Stimulated activated CD8-positive, alpha-beta memory T cell treated with anti-CD3 and anti-CD28 coated beads, Interleukin-4, amount 100 ng/mL, for 4 hours (primary cell): Measurements from ENCODE around the gene PTPN4.
"Not testable (repeated sequence)": the region's sequence is repeated elsewhere in the genome, so short reads cannot be mapped to it uniquely, and the experiment has no call there.

Source experiments
- DNase-seq, 2 donors: peaks; one replicate each; pipeline ENCODE4 v3.0.0-alpha.2; 2020; ENCODE audit warnings: low read depth in 2 of 2, low spot score in 1 of 2

PTPN4 gene

GRCh38 chr2:119803101-119803500 is 43.4 kb downstream of the PTPN4 start:
- no peak for DNase-seq

- not testable (repeated sequence) for DNase-seq
Measured at GRCh38 chr2:119804409-119804808, 44.7 kb downstream of the PTPN4 start.

- no peak for DNase-seq
Measured at GRCh38 chr2:119808516-119809147, 48.9 kb downstream of the PTPN4 start.

GRCh38 chr2:119809339-119810048 is 49.8 kb downstream of the PTPN4 start:
- no peak for DNase-seq

- no peak for DNase-seq
Measured at GRCh38 chr2:119810049-119810630, 50.4 kb downstream of the PTPN4 start.

GRCh38 chr2:119814216-119814615 is 54.5 kb downstream of the PTPN4 start:
- no peak for DNase-seq

- no peak for DNase-seq
Measured at GRCh38 chr2:119818792-119819191, 59.1 kb downstream of the PTPN4 start.

- no peak for DNase-seq
Measured at GRCh38 chr2:119819846-119820245, 60.1 kb downstream of the PTPN4 start.

- no peak for DNase-seq
Measured at GRCh38 chr2:119820275-119820674, 60.6 kb downstream of the PTPN4 start.

GRCh38 chr2:119821266-119821665 is 61.5 kb downstream of the PTPN4 start:
- no peak for DNase-seq

- no peak for DNase-seq
Measured at GRCh38 chr2:119823734-119824334, 64.1 kb downstream of the PTPN4 start.

- DNase-seq = no peak
Measured at GRCh38 chr2:119826370-119826961, 66.7 kb downstream of the PTPN4 start.

- no peak for DNase-seq
Measured at GRCh38 chr2:119827866-119828507, 68.3 kb downstream of the PTPN4 start.

GRCh38 chr2:119836455-119837142 is 76.9 kb downstream of the PTPN4 start:
- DNase-seq = no peak

- no peak for DNase-seq
Measured at GRCh38 chr2:119837350-119837749, 77.6 kb downstream of the PTPN4 start.

- DNase-seq = no peak
Measured at GRCh38 chr2:119837759-119838158, 78.0 kb downstream of the PTPN4 start.

GRCh38 chr2:119838179-119838578 is 78.5 kb downstream of the PTPN4 start:
- no peak for DNase-seq

GRCh38 chr2:119841550-119841949 is 81.8 kb downstream of the PTPN4 start:
- no peak for DNase-seq

GRCh38 chr2:119846021-119846420 is 86.3 kb downstream of the PTPN4 start:
- no peak for DNase-seq

GRCh38 chr2:119849838-119850565 is 90.3 kb downstream of the PTPN4 start:
- DNase-seq = no peak
